ENCODE results near the gene NKAIN2.

- TF ChIP-seq, protein P1, sequence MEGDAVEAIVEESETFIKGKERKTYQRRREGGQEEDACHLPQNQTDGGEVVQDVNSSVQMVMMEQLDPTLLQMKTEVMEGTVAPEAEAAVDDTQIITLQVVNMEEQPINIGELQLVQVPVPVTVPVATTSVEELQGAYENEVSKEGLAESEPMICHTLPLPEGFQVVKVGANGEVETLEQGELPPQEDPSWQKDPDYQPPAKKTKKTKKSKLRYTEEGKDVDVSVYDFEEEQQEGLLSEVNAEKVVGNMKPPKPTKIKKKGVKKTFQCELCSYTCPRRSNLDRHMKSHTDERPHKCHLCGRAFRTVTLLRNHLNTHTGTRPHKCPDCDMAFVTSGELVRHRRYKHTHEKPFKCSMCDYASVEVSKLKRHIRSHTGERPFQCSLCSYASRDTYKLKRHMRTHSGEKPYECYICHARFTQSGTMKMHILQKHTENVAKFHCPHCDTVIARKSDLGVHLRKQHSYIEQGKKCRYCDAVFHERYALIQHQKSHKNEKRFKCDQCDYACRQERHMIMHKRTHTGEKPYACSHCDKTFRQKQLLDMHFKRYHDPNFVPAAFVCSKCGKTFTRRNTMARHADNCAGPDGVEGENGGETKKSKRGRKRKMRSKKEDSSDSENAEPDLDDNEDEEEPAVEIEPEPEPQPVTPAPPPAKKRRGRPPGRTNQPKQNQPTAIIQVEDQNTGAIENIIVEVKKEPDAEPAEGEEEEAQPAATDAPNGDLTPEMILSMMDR (IDR thresholded peaks at IDR 0.05): no peak
- TF ChIP-seq POLR2AphosphoS5 (IDR thresholded peaks at IDR 0.05): no peak
Measured at GRCh38 chr6:124294574-124295200, 491.0 kb downstream of the NKAIN2 start.
